ENCODE data around the gene NSA2. TPM values are rescaled to one million over a fixed set of nuclear protein-coding genes. Genes with fewer than 3 reads are reported as not detected.

NSA2 gene
- total RNA-seq, 4 donors from 2014 or later, result 64.4 to 98.2 (median 94.9) TPM

GRCh38 chr5:74798977-74799911 is 32.2 kb downstream of the NSA2 start:
- H3K9me3 ChIP-seq, result no peaks in the 10 kb centered on the region
- DNase-seq (peak in 1 of 2 donors; percentile 15), ATAC-seq (peak in 1 of 2 donors; percentile 36)
- H3K4me3 ChIP-seq, result no peak overlapping the region
- no peaks in the 10 kb centered on the region for H3K36me3 ChIP-seq
- TF ChIP-seq POLR2A (IDR thresholded peaks at IDR 0.05), result no peak
- TF ChIP-seq, protein P1, sequence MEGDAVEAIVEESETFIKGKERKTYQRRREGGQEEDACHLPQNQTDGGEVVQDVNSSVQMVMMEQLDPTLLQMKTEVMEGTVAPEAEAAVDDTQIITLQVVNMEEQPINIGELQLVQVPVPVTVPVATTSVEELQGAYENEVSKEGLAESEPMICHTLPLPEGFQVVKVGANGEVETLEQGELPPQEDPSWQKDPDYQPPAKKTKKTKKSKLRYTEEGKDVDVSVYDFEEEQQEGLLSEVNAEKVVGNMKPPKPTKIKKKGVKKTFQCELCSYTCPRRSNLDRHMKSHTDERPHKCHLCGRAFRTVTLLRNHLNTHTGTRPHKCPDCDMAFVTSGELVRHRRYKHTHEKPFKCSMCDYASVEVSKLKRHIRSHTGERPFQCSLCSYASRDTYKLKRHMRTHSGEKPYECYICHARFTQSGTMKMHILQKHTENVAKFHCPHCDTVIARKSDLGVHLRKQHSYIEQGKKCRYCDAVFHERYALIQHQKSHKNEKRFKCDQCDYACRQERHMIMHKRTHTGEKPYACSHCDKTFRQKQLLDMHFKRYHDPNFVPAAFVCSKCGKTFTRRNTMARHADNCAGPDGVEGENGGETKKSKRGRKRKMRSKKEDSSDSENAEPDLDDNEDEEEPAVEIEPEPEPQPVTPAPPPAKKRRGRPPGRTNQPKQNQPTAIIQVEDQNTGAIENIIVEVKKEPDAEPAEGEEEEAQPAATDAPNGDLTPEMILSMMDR (IDR thresholded peaks at IDR 0.05 in 4 of 5, conservative IDR thresholded peaks at IDR 0.05 in 1 of 5), result no peak
- H3K27ac ChIP-seq, result no peak overlapping the region
- in situ Hi-C loops (cut with MboI; ENCODE audit: low sequenced_read_pairs in 4 of 4), result no loop called here
- H3K27me3 ChIP-seq, result peaks cover 0 to 2% (median 0%) of the 10 kb centered on the region in 3 donors
- intact Hi-C loops (cut with DNase I; ENCODE audit: low total_unique reads), result no loop called here
- no peaks in the 10 kb centered on the region for H3K4me1 ChIP-seq

DNA sequence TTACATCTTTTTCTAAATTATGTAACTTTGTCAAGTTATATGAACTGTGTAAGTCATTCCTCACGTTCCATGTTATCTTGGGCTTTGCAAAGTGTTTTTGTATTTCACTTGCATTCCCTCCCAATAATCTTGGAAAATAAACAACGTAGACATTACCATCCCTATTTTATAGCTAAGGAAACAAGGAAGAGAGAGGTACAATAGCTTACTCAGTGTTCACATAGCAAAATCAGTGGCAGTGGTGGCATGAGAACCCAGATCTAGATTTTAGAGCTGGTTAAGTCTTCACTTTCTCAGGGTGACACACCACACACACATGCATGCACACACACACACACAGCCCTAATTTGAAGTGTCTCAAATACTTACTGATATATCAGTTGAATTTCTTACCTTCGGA is 34.1 kb downstream of the NSA2 start:
- in situ Hi-C loops (cut with MboI; ENCODE audit: low sequenced_read_pairs in 4 of 4), result no loop called here
- H3K4me3 ChIP-seq, result no peak overlapping the region

DNA sequence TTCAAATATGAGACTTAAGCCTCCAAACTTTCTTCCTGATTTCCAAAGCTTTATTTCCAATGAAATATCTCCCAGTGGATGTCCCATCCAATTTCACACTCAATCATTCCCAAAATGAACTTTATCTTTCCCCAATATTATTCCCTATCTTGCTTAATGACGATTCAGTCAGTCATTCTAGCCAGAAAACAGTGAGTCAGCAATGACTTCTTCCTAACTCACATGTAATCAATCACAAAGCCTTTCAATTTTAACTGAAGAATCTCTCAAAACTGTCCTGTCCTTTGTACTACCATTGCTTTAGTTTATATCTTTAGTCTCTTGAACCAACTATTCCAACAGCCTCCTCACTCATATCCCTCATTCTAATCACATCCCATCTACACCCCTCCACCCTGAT is 34.9 kb downstream of the NSA2 start:
- intact Hi-C loops (cut with DNase I; ENCODE audit: low total_unique reads), result no loop called here
- ATAC-seq (no peak), DNase-seq (no peak)
- Histone ChIP-seq H3K27ac (no peak overlapping the region), H3K4me3 (no peak overlapping the region), H3K27me3 (peaks cover 0 to 2% (median 0%) of the 10 kb centered on the region in 3 donors), H3K9me3 (no peaks in the 10 kb centered on the region), H3K4me1 (no peaks in the 10 kb centered on the region), H3K36me3 (no peaks in the 10 kb centered on the region)
- no peak for TF ChIP-seq POLR2A (IDR thresholded peaks at IDR 0.05)
- TF ChIP-seq, protein P1 (IDR thresholded peaks at IDR 0.05 in 4 of 5, conservative IDR thresholded peaks at IDR 0.05 in 1 of 5), result no peak
- in situ Hi-C loops (cut with MboI; ENCODE audit: low sequenced_read_pairs in 4 of 4), result no loop called here

More for the DNA sequence above, 34.1 kb downstream of the NSA2 start:
- H3K27ac ChIP-seq, result no peak overlapping the region
- H3K4me1 ChIP-seq, result no peaks in the 10 kb centered on the region
- intact Hi-C loops (cut with DNase I; ENCODE audit: low total_unique reads), result no loop called here
- DNase-seq, result no peak
- H3K9me3 ChIP-seq, result no peaks in the 10 kb centered on the region
- peaks cover 0 to 2% (median 0%) of the 10 kb centered on the region in 3 donors for H3K27me3 ChIP-seq
- no peaks in the 10 kb centered on the region for H3K36me3 ChIP-seq
- no peak for ATAC-seq
- TF ChIP-seq, protein P1 (IDR thresholded peaks at IDR 0.05 in 4 of 5, conservative IDR thresholded peaks at IDR 0.05 in 1 of 5), result no peak
- TF ChIP-seq POLR2A (IDR thresholded peaks at IDR 0.05), result no peak

DNA sequence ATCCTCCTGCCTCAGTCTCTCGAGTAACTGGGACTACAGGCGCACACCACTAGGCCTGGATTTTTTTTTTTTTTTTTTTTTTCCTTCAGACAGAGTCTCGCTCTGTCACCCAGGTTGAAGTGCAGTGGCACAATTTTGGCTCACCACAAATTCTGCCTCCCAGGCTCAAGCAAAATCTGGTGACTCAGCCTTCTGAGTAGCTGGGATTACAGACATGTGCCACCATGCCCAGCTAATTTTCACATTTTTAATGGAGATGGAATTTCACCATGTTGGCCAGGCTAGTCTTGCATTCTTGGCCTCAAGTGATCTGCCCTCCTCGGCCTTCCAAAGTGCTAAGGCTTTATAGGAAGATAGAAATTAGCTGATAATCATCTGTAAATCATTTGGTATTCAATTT is 43.9 kb downstream of the NSA2 start:
- no peaks in the 10 kb centered on the region for H3K36me3 ChIP-seq
- ATAC-seq (no peak), DNase-seq (no peak)
- no peak overlapping the region for H3K4me3 ChIP-seq
- no peaks in the 10 kb centered on the region for H3K9me3 ChIP-seq
- in situ Hi-C loops (cut with MboI; ENCODE audit: low sequenced_read_pairs in 4 of 4), result no loop called here
- no peak overlapping the region for H3K27ac ChIP-seq
- intact Hi-C loops (cut with DNase I; ENCODE audit: low total_unique reads), result no loop called here
- no peaks in the 10 kb centered on the region for H3K4me1 ChIP-seq
- no peaks in the 10 kb centered on the region for H3K27me3 ChIP-seq
- TF ChIP-seq POLR2A (IDR thresholded peaks at IDR 0.05), result no peak
- TF ChIP-seq, protein P1 (IDR thresholded peaks at IDR 0.05 in 4 of 5, conservative IDR thresholded peaks at IDR 0.05 in 1 of 5), result no peak

Data from gastrocnemius medialis (tissue), 4 donors.